K562 (cell line): ENCODE results near the gene PXK. TPM values are rescaled to one million over a fixed set of nuclear protein-coding genes. Genes with fewer than 3 reads are reported as not detected.

Experiments used
- KDM1A ChIP-seq, 2 experiments: fragments of 450-650 bp; IDR thresholded peaks; 2 replicates each; pipeline ENCODE4 v1.6.1; 2016; ENCODE audit warnings: mild to moderate bottlenecking in 2 of 2
- SMARCA4 ChIP-seq: fragments of 450-650 bp; IDR thresholded peaks from 2 replicates; pipeline ENCODE4 v1.6.1; 2016
- SRSF7 ChIP-seq: fragments of 200-400 bp; formaldehyde crosslinking; optimal IDR thresholded peaks from 2 replicates; pipeline ENCODE3; 2017; ENCODE audit warnings: mild to moderate bottlenecking, low read depth, low read length
- TEAD4 ChIP-seq, 2 experiments: sonication (generic) in 1 of 2; formaldehyde crosslinking in 1 of 2; IDR thresholded peaks; 2 replicates each; pipeline versions ENCODE4 v1.6.1 to v1.8.0; 2012 to 2022; ENCODE audit warnings: borderline replicate concordance in 1 of 2, inconsistent platforms in 1 of 2, low read length in 1 of 2, mild to moderate bottlenecking in 1 of 2, missing genetic modification reagents in 1 of 2
- polyA plus RNA-seq, 8 experiments: library from polyadenylated mRNA; depleted of rRNA in 4 of 8; stranded (reverse) in 5 of 8; unstranded in 3 of 8; fragments of >200 nt; fragmentation: Nextera tagmentation in 2 of 8; fragmentation: Illumina TruSeq in 1 of 8; extraction: Ambion mirVana in 2 of 8; extraction: Trizol in 1 of 8; gene quantifications; 2 replicates each; pipeline versions ENCODE4 v1.2.1 to v1.2.3, GENCODE V29; 2011 to 2014; ENCODE audit warnings: inconsistent platforms in 1 of 8, missing spikeins in 1 of 8
- total RNA-seq, 7 experiments: library from RNA; depleted of rRNA in 6 of 7; stranded (reverse); fragments of >200 nt in 6 of 7; fragmentation: Illumina TruSeq in 2 of 7; extraction: Trizol in 2 of 7; gene quantifications; 2 replicates each; pipeline versions ENCODE4 v1.2.1 to v1.2.3, GENCODE V29; 2011 to 2021; ENCODE audit warnings: low replicate concordance in 1 of 7
- TF ChIP-seq, protein P1 (sequence below), 2 experiments: fragments of 250-450 bp in 1 of 2; fragments of 450-650 bp in 1 of 2; sonication (Bioruptor Pico) in 1 of 2; IDR thresholded peaks; 2 replicates each; pipeline versions ENCODE4 v1.6.1 to v1.8.0; 2016 to 2021; ENCODE audit warnings: mild to moderate bottlenecking in 2 of 2, moderate library complexity in 2 of 2, missing compliant biosample characterization in 1 of 2, missing genetic modification characterization in 1 of 2
- TF ChIP-seq, protein P2 (sequence below): fragments of 450-650 bp; IDR thresholded peaks from 2 replicates; pipeline ENCODE4 v1.6.1; 2016; ENCODE audit warnings: mild to moderate bottlenecking

Gene PXK
- total and polyA plus RNA-seq, 9 of the 15 experiments (the other 6 are each of a cell fraction or from before 2014, with no cell fraction given): 3.3 to 19.9 (median 11.3) TPM

DNA sequence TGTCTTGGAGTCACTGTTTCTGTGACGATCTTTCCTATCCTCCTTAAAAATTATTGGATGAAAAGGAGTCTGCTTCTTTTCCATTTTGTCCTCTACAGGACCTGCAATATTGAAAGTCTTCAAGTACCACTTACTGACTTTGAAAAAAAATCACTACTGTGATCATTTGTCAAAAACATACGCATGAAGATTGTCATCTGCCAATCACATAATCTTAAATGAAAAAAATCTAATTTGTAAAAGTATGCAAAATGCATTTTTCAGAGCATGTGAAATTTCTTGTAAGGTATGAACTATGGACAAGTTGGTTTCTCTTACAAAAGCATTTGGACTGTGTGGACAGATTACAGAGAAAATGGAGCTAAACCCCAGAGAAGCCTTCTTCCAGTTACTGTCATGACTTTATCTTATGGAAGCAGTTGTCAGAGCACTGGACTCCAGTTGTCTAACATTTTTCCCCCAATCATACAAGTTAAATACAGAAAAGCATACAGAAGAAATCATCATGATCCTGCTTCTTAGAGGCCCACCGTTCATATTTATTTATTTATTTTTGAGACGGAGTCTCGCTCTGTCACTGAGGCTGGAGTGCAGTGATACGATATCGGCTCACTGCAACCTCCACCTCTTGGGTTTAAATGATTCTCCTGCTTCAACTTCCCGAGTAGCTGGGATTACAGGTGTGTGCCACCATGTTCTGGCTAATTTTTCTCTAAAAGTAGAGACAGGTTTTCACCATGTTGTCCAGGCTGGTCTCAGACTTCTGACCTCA is 3.4 kb upstream of the PXK start (continued):
- TF ChIP-seq, protein P1, sequence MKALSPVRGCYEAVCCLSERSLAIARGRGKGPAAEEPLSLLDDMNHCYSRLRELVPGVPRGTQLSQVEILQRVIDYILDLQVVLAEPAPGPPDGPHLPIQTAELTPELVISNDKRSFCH (CRISPR knock-in tag; IDR thresholded peaks at IDR 0.05): no peak
- TF ChIP-seq, protein P1 (tag; IDR thresholded peaks at IDR 0.05): no peak
- TF ChIP-seq KDM1A (IDR thresholded peaks at IDR 0.05) (peak in 1 of 2 experiments; percentile 22; a peak in 1 of 4 replicates), SRSF7 (no peak), TEAD4 (IDR thresholded peaks at IDR 0.05; ENCODE audit: low read length) (peak; percentile 49), TEAD4 (CRISPR knock-in tag; IDR thresholded peaks at IDR 0.05; ENCODE audit: borderline replicate concordance) (no peak), SMARCA4 (peak; percentile 54)
- TF ChIP-seq, protein P2, sequence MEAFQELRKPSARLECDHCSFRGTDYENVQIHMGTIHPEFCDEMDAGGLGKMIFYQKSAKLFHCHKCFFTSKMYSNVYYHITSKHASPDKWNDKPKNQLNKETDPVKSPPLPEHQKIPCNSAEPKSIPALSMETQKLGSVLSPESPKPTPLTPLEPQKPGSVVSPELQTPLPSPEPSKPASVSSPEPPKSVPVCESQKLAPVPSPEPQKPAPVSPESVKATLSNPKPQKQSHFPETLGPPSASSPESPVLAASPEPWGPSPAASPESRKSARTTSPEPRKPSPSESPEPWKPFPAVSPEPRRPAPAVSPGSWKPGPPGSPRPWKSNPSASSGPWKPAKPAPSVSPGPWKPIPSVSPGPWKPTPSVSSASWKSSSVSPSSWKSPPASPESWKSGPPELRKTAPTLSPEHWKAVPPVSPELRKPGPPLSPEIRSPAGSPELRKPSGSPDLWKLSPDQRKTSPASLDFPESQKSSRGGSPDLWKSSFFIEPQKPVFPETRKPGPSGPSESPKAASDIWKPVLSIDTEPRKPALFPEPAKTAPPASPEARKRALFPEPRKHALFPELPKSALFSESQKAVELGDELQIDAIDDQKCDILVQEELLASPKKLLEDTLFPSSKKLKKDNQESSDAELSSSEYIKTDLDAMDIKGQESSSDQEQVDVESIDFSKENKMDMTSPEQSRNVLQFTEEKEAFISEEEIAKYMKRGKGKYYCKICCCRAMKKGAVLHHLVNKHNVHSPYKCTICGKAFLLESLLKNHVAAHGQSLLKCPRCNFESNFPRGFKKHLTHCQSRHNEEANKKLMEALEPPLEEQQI: no peak
